GM19240 (cell line): ENCODE data around the gene CRHR2.
"Not testable (repeated sequence)": the region's sequence is repeated elsewhere in the genome, so short reads cannot be mapped to it uniquely, and the experiment has no call there.

ENCODE experiments used
- DNase-seq: peaks from one replicate; pipeline ENCODE4 v3.0.0; 2011; ENCODE audit warnings: low spot score; ENCODE audit not compliant: insufficient read length

CRHR2 gene

DNA sequence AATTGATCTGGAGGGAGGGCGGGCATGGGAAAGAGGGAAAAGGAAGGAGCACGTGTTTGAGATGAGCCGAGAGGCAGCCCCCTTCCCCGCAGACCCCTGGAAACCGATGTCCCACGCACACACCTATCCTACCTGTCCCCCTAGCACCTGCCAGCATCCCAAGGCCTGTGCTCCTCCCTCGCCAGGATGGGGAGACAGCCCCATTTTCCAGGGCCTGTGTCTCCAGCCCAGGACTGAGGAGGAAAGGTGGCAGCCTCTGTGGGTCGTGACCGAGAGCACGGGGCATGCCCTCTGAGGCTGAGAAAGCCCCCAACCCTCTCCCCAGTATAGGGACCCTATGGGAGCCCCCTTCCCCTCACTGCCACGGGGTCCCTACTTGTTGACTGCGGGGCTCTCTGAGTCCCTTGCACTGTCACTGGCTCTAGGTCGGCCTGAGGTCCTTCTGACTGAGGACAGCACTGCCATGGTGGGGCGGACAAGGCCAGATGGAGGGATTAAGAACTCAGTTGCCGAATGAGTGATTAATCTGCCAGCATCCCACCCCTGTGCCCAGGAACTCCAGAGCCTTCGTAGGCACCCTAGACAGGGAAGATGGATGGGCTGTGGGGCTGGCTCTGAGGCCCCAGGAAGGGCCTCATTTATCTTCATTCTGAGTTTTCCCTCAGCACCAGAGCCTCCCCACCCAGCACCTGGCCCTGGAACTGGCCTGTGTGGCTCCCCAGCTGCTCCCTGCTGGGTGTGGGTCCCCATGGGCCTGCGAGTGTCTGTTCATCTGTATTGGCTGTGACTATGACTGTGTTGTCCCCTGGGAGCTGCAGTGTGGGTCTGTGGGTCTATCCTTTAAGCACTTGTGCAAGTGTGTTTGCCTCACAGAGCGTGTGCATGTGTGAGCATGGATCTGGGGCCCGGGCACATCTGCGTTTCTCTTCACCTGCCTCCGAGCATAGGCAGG lies 26.0 kb downstream of the CRHR2 start:
- no peak for DNase-seq

DNA sequence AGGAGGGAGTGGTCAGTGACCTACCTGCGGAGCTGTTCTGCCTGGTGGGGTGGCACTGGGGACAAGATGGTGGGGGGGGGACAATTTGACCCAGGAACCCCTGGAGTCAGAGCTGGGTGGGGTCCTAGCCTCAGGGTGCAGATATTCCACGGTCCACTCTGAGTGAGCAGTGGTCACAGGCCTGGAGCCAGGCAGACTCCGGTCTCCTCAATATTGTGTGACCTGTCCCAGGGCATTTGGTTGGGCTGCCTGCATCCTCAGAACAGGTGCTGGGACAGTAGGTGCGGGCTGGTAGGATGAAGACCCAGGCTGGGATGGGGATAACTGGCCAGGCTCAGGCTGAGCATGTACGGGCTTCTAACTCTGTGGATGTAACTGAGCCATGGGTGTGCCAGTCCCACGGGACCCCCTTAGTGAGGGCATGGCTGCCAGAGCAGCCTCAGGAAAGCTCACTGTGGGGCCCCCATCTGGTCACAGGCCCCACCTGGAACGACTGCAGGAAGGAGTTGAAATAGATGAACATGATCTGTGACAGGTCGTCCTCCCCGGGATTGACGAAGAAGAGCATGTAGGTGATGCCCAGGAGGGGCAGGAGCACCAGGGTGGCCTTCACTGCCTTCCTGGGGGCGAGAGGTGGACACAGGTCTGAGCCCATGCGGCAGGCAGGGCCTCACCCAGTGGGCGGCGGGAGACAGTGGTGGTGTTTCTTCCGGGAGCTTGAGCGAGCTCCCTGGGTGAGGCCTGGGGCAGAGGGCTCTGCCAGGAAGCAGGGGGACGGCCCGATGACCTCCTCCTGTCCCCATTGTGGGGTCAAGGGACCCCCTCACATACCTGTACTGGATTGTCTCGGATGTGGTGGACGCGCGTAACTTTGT lies 26.9 kb downstream of the CRHR2 start:
- no peak for DNase-seq

DNA sequence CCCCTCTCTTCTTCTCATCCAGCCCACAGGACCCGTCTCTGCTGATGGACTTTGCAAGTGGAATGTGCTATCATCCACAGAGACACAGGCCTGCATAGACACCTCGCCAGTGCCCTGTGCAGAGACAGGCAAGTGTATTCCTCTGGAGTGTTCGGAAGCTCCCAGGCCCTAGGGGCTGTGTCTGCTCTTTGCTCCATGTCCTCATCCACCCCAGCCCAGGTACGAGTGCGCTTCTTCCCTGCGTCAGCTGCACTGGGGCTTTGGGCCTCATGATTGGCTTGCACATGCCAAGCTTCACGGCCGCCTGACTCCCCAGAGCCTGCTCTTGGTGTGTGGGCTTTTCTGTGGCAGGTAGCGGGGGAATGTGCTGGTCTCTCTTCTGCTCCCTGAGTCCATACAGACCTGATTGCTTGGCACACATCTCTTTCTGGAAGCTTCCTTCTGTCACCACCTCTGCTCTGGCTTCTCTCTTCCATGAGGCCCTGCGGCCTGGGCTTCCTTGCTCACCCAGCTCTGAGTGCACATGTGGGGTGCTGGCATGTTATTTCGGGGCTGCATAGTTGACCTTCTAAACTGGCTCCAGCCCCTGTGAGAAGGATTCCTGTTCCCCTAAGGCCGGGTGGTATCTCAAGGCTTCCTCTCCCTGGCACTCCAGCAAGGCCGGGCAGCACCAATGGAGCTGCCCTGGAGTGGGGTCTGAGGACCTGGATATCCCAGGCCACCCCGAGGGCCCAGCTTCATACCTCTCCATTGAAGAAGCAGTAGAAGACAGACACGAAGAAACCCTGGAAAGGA lies 27.8 kb downstream of the CRHR2 start:
- DNase-seq = no peak

GRCh38 chr7:30652698-30653641 lies 29.3 kb downstream of the CRHR2 start:
- no peak for DNase-seq

DNA sequence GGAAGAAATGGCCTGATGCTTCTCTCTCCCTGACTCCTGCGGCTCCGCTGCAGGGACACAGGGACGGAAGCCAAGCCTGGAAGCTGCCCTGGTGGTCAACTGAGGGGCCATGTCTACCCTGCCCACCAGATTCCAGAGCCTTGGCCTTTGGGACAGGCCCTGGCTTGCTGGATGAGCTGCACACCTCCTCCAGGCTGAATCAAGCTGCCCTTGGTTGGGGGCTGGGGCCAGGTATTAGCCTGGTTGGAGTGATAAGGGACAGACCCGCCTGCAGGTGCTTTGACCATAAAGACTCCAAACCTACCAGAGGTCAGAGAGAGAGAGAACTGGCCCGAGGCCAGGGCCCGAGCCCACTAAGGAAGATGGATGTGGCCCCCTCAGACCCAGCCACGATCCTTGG lies 30.1 kb downstream of the CRHR2 start:
- no peak for DNase-seq

- DNase-seq = no peak
Observed at GRCh38 chr7:30650421-30650808, 31.8 kb downstream of the CRHR2 start.

- DNase-seq = no peak
Observed at GRCh38 chr7:30649717-30650420, 32.4 kb downstream of the CRHR2 start.

DNA sequence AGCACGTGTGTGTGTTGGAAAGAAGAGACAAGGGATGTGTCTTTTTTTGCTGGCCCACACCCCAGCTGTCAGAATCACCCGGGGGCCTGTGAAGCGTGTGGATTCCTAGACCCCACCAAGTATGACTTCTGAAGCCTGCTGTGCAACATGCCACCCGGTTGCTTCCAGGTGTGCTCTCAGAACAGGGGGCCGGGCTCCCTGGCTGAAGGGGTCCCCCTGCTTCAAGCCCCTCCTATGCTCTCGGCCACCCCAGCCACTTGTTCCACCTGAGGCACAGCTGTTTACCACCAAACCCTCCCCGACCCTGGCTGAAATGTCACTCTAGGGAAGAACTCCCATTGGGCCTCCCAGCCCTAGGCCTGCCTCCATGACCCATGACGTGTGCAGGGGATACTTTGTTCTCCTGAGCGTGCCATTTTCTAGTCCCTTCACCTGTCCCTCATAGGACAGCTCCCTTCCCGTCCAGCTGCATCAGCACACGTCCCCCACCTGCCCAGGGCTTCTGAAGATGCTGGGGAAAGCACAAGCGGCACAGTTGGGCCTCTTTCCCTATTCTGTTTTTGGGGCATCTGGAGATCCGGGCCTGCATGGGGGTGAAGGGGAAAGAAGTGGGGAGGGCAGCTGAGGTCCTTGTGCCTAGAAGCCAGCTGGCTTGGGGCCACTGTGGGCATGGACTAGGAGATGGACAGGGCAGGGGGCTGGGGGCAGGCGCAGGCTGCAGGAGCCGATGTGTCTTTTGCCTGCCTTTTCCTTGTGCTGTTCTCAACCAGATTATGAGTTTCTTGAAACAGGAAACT lies 33.3 kb downstream of the CRHR2 start:
- no peak for DNase-seq

- DNase-seq = no peak
Observed at GRCh38 chr7:30647589-30648364, 34.5 kb downstream of the CRHR2 start.

GRCh38 chr7:30646154-30646553 lies 36.1 kb downstream of the CRHR2 start:
- DNase-seq = no peak

DNA sequence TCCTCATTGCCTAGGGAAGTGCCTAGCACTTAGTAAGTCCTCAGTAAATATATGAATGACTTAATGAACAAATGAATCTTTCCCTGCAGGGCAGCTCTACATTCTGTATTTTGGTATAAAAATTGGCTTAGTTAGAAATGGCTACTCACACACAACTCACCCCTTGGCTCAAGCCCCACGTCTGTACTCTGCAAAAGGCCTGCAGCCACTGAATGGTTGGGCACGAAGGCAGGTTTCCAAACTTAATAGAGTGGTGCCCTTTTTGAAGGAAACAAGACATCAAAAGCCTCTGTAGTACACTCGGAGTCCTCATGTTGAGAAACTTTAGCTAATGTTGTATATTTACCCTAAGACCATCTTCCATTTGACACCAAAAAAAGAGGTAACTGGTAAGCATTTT lies 36.6 kb downstream of the CRHR2 start:
- no peak for DNase-seq

GRCh38 chr7:30644286-30644955 lies 37.8 kb downstream of the CRHR2 start:
- DNase-seq = no peak

DNA sequence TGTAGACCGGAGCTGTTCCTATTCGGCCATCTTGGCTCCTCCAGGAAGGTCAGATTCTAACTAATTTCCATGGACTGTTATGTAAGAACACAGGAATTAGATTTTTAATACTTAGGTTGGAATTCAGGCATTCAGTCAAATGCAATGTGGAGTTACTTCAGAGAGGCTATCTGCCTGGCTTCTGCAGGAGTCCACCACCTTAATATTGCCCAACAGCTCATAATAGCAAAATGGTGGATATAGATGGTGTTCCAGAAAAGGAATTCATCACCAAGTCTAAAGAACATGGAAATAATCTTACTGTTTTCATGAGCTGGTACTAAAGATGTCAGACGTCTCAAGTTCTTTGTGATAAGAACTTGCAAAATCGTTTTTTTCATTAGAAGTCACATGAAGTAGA lies 39.5 kb downstream of the CRHR2 start:
- DNase-seq = no peak

- DNase-seq = not testable (repeated sequence)
Observed at GRCh38 chr7:30642322-30642721, 39.9 kb downstream of the CRHR2 start.

- DNase-seq = no peak
Observed at GRCh38 chr7:30635798-30636197, 46.5 kb downstream of the CRHR2 start.

- no peak for DNase-seq
Observed at GRCh38 chr7:30634634-30635201, 47.5 kb downstream of the CRHR2 start.

GRCh38 chr7:30634193-30634626 lies 48.0 kb downstream of the CRHR2 start:
- no peak for DNase-seq
